LNCAP (cell line): ENCODE measurements around the gene HIVEP3.

Experiments used
- TF ChIP-seq, protein P1 (sequence below): fragments of 450-650 bp; IDR thresholded peaks from 2 replicates; pipeline ENCODE4 v1.5.1; 2017; ENCODE audit warnings: mild to moderate bottlenecking

Gene HIVEP3

DNA sequence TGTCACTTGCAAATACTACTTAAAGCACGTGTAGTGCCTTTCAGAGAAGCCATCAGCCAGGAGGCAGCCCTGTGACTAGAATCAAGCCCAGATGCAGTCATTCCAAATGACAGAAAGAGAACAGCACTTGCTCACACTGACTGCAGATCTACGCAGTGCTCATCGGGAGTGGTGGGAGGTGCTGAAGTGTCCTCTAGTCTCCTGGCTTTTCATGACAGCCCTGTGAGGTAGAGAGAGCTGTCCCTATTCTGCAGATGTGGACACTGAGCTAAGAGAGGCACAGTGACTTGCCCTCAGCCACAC lies 371.9 kb downstream of the HIVEP3 start:
- TF ChIP-seq, protein P1, sequence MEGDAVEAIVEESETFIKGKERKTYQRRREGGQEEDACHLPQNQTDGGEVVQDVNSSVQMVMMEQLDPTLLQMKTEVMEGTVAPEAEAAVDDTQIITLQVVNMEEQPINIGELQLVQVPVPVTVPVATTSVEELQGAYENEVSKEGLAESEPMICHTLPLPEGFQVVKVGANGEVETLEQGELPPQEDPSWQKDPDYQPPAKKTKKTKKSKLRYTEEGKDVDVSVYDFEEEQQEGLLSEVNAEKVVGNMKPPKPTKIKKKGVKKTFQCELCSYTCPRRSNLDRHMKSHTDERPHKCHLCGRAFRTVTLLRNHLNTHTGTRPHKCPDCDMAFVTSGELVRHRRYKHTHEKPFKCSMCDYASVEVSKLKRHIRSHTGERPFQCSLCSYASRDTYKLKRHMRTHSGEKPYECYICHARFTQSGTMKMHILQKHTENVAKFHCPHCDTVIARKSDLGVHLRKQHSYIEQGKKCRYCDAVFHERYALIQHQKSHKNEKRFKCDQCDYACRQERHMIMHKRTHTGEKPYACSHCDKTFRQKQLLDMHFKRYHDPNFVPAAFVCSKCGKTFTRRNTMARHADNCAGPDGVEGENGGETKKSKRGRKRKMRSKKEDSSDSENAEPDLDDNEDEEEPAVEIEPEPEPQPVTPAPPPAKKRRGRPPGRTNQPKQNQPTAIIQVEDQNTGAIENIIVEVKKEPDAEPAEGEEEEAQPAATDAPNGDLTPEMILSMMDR, result no peak

DNA sequence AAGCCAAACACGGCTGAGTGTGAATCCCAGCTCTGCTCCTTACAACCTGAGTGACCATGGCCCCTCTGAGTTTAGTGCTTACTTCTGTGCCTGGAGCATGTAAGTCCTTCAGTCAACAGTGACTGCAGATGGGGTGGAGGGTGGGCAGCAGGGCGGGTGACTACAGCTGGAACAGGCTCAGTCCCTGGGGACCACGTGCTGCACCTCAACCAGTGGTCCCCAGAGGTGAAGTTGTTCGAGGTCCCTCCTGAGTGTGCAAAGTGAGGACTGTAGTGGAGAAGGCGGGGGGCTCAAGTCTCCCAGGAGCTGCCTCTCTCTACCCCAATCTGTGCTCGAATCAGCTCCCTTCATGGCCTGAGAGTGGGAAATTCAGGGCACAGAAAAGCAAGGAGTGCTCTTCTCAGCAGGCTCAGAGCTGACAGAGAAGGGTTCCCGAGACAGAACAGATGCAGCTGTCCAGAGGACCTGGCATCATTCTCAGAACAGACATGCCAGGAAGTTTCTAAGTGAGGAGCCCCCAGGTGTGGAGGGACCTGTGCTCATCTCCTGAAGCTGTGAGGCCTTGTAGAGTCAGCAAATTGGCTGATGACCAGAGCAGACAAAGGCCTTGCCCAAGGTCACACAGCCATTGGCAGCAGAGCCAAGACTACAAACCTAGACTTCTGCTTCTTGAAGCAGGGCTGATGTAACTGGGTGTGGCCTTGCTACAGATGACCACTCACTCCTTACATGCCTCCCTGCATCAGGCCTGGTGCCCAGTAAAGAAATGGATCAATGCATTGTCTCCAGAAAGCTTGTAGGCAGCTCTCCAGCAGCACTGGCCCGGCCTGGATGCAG lies 372.5 kb downstream of the HIVEP3 start:
- TF ChIP-seq, protein P1, result no peak

DNA sequence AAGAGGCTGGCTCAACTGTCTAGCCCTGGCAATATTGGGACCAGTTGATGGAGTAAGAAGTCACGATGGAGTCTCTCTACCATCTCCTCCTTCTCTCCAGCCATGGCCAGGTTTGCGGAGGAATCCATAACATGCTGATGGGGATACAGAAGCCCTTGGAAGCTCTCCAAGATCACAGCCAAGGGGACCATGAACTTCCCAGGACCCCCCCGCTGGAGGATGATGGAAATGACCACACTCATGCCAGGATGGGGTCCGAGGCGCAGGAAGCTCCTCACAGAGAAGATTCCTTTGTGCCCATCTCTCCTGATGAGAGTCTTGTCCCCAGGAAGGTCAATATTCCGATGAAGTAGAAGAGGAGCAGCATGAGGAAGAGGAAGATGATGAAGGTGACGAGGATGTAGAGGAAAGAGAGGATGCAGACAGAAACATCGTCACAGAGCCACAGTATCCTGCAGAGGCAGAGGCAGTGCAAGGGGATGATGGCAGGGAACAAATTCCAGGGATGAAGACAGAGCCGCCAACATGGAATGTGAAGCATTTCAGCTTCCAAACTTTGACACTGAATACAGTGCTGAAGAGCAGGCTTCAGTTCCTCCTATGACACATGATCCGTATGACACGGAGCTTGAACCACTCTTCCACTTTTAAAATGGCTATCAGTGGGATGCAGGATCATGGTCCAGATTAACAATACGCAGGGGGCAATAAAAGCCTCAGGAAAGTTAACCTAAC lies 376.4 kb downstream of the HIVEP3 start:
- TF ChIP-seq, protein P1, result no peak

DNA sequence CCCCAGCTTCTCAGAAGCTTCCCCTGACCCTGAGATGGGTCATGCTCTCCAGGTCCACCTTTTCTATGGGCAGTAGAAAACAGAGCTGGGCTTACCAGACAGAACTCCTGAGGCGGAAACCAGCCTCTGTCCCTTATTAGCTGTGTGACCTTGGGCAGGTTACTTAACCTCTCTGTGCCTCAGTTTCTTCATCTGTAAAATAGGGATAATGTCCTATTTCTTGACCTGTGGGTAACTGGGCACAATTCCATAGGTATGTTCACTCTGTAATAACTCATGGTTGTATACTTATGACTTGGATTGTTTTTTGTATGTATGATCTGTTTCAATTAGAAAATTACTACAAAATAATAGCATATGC lies 377.1 kb downstream of the HIVEP3 start:
- TF ChIP-seq, protein P1, result no peak

DNA sequence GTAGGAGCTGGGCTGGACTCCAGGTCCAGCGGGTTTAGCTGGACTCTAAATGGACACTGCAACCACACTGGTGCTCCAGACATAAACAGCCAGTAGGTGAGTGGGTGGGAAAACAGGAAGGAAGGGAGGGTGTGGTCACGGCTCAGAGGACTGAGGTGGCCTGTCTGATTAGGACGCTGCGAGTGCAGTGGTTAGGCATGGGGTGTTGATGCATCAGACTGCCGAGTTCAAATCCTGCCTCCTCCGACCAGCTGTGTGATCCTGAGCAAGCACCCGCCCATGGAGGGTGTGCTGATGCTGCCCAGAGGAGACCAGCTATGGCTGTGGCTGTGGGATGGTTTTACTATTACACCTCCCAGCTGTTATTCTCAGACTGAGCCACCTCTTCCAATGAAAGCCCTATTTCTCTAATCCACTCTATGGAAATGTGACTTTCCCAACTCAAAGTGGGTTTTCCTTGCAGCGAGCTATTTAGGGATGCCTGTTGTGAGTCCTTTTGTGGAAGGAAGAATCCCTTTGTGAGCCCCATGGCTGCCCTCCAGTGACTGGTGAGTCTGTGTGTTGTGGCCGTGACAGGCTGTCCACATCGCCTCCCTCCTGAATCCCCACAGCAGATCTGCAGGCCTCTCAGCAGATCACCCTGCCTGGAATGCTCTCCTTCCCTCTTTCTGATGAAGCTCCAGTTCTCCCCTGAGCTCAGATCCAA lies 377.7 kb downstream of the HIVEP3 start:
- TF ChIP-seq, protein P1, result no peak

DNA sequence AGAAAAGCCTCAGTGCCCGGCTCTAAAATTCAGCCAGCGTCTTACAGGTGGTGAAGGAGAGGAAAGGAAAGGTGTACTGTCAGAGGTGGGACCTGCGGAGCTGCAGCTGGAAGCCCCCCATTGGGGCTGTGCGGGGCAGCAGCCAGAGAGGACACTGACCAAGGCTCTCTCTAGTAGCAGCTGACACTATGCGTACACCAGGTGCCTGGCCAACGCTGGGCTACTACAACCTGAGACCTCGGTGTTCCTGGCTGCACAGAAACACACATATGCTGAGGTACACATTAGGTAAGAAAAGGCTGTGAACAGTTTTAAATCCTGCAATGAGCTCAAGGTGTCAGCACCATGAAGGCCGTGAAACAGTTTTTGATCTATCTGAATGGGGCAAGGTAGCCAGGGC lies 378.7 kb downstream of the HIVEP3 start:
- TF ChIP-seq, protein P1, result no peak

DNA sequence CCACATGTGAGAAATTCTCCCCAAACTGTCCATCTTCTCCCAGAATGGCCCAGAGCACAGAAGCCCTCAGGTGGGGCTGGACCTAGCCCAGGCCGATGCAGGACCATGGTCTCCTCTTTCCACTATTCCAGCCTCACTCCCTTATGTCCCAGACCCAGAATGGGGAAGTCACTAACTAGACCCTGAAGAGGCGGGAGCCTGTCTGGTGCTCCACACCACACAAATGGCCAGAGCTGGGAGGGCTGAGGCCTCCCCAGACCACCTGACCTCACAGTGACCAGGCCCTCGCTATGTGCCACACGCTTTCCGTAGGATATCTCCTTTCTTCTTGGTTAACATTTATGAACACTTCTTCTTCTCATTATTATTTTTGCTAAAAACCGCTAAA lies 379.3 kb downstream of the HIVEP3 start:
- TF ChIP-seq, protein P1, result no peak
